Measurements from ENCODE around the gene MUC5AC. TPM values are rescaled to one million over a fixed set of nuclear protein-coding genes. Genes with fewer than 3 reads are reported as not detected.

The MUC5AC gene
- total RNA-seq, 4 donors from 2014 or later, result not detected

- Histone ChIP-seq H3K4me3 (replicated peaks in 1 of 3) (no peak overlapping the region), H3K4me1 (no peaks in the 10 kb centered on the region), H3K36me3 (no peaks in the 10 kb centered on the region), H3K27ac (no peak overlapping the region), H3K27me3 (no peaks in the 10 kb centered on the region), H3K9me3 (no peaks in the 10 kb centered on the region)
- intact Hi-C loops (cut with DNase I), result no loop called here
- DNase-seq, result no peak
- TF ChIP-seq CTCF (IDR thresholded peaks at IDR 0.05), result no peak
- TF ChIP-seq POLR2A (IDR thresholded peaks at IDR 0.05), result no peak
- WGBS, 2 donors, result 83 to 86% methylated on average over 17 to 19 of the region's 22 CpGs
Measured at GRCh38 chr11:1175461-1176223, 17.9 kb downstream of the MUC5AC start.

GRCh38 chr11:1176224-1177019, 18.7 kb downstream of the MUC5AC start:
- no peak for DNase-seq
- TF ChIP-seq POLR2A (IDR thresholded peaks at IDR 0.05) (no peak), CTCF (IDR thresholded peaks at IDR 0.05) (no peak)
- H3K4me3 ChIP-seq (replicated peaks in 1 of 3), result no peak overlapping the region
- no peaks in the 10 kb centered on the region for H3K9me3 ChIP-seq
- intact Hi-C loops (cut with DNase I), result no loop called here
- 80 to 88% methylated on average over 2 to 9 of the region's 32 CpGs for WGBS, 2 donors
- H3K27me3 ChIP-seq, result no peaks in the 10 kb centered on the region
- no peaks in the 10 kb centered on the region for H3K4me1 ChIP-seq
- no peak overlapping the region for H3K27ac ChIP-seq
- H3K36me3 ChIP-seq, result no peaks in the 10 kb centered on the region

- no peaks in the 10 kb centered on the region for H3K27me3 ChIP-seq
- H3K9me3 ChIP-seq, result no peaks in the 10 kb centered on the region
- H3K36me3 ChIP-seq, result no peaks in the 10 kb centered on the region
- 84 to 86% methylated on average over 14 to 32 of the region's 34 CpGs for WGBS, 2 donors
- no peak for TF ChIP-seq CTCF (IDR thresholded peaks at IDR 0.05)
- TF ChIP-seq POLR2A (IDR thresholded peaks at IDR 0.05), result no peak
- DNase-seq, result no peak
- H3K27ac ChIP-seq, result no peak overlapping the region
- intact Hi-C loops (cut with DNase I), result no loop called here
- H3K4me3 ChIP-seq (replicated peaks in 1 of 3), result no peak overlapping the region
- H3K4me1 ChIP-seq, result no peaks in the 10 kb centered on the region
Measured at GRCh38 chr11:1177020-1177770, 19.4 kb downstream of the MUC5AC start.

GRCh38 chr11:1177771-1178090, 20.0 kb downstream of the MUC5AC start:
- intact Hi-C loops (cut with DNase I), result no loop called here
- Histone ChIP-seq H3K4me1 (no peaks in the 10 kb centered on the region), H3K9me3 (no peaks in the 10 kb centered on the region), H3K4me3 (replicated peaks in 1 of 3) (no peak overlapping the region), H3K27ac (no peak overlapping the region), H3K27me3 (no peaks in the 10 kb centered on the region), H3K36me3 (no peaks in the 10 kb centered on the region)
- no peak for TF ChIP-seq POLR2A (IDR thresholded peaks at IDR 0.05)
- TF ChIP-seq CTCF (IDR thresholded peaks at IDR 0.05), result no peak
- 88 to 90% methylated on average over 8 to 12 of the region's 12 CpGs for WGBS, 2 donors
- DNase-seq, result no peak
